Stimulated activated CD4-positive, alpha-beta T cell treated with anti-CD3 and anti-CD28 coated beads, Interleukin-4, amount 100 ng/mL, for 1 hour (primary cell): ENCODE results near the gene PCSK9.
"Not testable (repeated sequence)": the region's sequence is repeated elsewhere in the genome, so short reads cannot be mapped to it uniquely, and the experiment has no call there.

Experiments used
- DNase-seq: peaks from one replicate; pipeline ENCODE4 v3.0.0-alpha.2; 2020

PCSK9 gene

DNA sequence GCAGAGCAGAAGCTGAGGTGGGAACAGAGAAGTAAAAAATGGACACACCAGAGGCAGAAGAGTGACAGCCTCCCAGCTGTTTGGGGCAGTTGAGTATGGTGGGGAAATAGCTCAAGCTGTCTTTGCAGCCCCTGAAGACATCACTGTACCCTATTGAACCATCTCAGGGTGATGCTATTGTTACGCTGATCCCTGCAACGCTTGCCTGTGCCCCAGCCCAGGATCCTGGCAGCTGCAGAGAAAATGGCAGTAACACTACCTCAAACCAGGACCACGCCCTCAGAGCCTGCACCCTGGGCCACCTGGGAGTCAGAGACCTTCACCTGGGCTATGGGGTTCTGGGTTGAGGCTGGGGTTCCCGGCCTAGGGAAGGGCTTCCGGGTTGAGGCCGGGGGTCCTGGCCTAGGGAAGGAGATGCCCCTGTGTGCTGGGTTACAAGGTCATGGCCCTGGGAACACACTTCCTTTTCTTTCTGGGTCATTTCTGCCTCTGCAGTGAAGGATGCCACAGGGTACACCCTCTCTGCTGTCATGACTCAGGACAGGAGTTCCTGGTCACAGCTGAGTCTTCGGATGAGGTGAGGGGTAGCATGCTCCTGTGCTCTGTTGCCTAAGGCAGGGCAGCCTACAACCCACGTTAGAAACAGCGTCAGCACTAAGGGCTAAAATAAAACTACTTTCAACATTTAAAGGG lies 29.0 kb upstream of the PCSK9 start:
- no peak for DNase-seq

DNA sequence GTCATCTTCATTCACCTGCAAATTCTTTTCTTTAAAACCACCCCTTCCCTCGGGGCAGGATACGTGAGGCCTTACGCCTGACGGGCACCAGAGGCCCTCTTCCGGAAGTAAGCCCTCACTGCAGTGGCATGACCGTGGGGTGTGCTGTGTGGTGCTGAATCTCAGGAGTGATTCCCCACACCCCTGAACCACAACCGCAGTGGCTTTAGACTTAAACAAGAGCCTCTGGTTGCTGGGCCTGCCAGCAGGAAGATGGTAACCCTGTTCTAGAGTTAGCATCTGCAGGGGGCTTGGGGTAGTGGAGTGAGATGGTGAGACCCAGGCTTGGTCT lies 28.5 kb upstream of the PCSK9 start:
- no peak for DNase-seq

DNA sequence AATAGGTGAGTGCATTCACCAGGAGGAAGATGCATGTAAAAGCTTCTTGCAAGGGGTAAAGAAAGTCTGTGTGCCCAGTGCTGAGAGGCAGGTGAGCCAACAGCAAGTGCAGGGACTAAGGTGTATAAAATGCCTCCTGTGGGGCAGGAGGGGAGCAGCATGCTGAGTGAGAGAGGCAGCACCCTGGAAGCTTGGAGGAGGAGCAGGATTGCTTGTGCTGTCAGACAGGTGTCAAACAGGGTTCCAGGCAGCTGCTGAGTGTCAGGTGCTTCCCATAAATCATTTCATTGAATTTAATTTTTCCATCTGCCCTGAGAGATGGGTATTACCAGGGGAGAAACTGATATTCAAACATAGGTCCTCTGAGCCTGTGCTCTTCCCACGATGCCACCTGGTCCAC lies 26.7 kb upstream of the PCSK9 start:
- no peak for DNase-seq

DNA sequence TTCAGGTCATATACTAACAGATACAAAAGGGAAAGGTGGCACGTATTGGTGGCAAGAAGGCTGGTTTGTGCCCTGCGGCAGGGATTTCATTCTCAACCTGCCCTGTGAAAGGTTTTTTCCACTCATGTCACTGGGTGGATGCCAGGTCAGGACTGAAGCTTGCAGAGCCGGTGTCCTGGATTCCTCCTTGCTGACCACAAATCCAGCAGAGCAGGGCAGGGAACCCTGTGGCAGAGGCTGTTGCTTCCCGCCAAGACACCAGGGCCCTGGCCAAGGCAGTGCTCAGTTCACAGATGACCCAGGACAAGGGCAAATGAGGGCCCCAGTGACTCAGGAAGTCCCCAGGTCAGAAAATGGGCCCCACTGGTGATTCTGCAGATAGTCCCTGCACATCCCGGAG lies 24.2 kb upstream of the PCSK9 start:
- DNase-seq, result no peak

DNA sequence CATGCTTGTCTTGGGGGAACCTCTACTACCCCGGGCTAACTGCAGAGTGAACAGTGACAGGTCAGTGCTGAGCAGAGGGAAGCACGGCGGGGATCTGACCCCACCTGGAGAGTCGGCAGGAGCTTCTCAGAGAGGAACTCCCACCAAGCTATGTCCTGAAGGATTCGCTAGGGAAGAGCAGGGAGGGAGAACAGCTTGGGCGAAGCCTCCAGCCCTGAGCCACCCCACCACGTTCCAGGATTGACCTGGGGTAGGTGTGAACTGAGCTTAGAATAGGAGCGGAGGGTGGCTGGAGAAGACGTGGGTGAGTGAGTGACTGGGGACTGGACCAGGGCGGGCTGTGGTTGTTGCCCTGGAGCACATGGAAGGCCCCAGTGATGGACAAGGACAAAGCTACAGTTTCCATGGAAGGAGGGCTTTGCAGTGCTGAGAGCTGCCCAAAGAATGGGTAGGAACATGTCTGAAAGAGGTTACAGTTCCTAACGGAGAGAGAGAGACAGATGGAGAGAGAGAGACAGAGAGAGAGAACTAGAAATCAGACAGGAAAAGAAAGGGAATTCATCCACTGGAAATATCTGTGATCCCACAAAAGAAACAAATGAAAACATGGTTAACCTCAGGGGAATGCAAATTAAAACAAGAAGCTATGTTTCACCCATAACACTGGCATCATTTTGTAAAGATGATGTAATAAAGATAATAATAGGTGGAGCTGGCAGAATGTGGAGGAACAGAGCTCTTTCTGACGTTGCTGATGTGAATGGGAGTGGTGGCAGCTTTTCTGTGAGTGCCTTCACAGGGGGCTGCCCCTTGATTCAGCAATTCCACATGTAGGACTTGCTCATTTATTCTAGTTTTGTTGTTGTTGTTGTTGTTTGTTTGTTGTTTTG lies 23.4 kb upstream of the PCSK9 start:
- no peak for DNase-seq

DNA sequence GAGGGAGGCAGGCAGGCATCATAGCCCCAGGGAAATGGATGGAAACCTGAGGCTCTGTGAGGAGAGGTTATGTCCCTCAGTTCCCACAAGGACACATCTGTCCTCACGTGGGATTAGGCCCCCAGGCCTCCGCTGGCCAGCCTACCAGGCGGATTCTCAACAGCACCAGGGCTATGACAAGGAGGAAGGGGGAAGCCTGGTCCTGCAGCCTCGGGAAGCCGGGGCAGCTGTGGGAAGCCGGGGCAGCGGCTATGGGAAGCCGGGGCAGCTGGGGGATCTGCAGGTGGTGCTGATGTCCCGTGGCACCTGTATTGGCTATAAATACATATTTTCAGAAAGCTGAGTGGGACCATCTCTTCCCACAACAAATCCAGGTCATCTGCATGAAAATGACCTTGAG lies 21.0 kb upstream of the PCSK9 start:
- no peak for DNase-seq

DNA sequence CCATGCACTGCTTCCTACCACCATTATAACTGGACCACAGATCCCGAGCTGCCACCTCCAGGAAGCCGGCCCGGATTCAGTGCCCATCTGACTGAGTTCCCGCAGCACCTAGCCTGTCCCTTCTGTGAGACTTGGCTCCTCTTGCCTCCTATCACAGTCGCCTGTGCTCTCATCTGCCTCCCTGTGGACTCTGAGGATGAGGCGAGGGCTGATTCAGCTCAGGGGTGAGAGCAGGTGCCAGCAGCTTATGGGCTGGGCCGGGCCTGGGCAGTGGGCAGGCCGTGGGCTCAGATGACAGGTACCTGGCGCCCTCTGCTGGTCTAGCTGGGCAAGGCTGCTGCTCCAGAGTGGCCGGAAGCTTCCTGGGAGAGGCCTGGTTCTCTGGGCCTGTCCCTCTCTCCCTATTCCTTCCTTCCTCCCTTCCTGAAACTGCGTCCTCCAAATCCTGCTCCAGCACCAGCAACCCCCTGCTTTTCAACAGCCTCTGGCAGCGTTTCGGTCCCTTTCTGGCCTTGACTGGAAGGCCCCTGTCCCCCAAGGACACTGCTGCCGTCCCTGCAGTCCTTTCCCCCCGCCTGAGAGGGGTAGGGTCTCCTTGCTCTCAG lies 17.3 kb upstream of the PCSK9 start:
- DNase-seq, result peak; percentile 64

DNA sequence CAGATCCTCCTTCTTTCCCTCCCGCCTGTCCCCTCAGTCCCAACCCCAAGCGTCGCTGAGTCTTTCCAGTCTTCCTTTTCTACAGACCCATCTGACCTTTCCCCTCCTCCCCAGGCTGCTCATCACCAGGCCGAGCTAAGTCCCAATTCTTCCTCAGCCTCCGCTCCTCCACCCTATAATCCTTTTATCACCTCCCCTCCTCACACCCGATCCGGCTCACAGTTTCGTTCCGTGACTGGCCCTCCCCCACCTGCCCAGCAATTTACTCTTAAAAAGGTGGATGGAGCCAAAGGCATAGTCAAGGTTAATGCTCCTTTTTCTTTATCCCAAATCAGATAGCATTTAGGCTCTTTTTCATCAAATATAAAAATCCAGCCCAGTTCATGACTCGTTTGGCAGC lies 15.2 kb upstream of the PCSK9 start:
- not testable (repeated sequence) for DNase-seq

DNA sequence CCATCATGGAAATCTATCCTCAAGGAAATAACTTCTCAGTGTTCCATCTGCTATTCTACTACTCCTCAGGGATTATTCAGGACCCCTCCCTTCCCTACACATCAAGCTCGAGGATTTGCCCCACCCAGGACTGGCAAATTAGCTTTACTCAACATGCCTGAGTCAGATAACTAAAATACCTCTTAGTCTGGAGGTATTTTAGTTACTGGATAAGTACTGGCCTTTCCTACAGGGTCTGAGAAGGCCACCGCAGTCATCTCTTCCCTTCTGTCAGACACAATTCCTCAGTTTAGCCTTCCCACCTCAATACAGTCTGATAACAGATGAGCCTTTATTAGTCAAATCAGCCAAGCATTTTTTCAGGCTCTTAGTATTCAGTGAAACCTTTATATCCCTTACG lies 12.7 kb upstream of the PCSK9 start:
- not testable (repeated sequence) for DNase-seq

DNA sequence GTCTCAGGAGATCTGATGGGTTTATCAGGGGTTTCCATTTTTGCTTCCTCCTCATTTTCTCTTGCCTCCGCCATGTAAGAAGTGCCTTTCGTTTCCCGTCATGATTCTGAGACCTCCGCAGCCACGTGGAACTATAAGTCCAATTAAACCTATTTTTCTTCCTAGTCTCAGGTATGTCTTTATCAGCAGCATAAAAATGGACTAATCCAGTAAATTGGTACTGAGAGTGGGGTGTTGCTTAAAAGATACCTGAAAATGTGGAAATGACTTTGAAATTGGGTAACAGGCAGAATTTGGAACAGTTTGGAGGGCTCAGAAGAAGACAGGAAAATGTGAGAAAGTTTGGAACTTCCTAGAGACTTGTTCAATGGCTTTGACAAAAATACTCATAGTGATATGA lies 8.2 kb upstream of the PCSK9 start:
- not testable (repeated sequence) for DNase-seq

DNA sequence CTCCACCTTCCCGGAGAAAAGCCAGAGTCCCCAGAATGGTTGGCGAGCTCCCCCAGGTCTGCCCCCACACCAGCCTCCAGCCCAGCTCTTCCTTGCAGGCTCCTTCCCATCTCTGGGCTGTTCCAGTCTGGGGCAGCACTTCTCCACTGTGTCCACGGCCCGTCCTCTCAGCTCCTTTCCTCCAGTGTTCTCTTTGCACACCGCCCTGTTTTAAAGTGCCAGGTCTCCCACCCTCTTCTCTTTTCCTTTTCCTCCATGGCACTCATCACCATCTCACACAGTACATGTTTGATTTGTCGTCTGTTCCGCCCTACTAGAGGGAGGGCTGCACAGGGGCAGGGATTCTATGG lies 6.1 kb upstream of the PCSK9 start:
- no peak for DNase-seq

DNA sequence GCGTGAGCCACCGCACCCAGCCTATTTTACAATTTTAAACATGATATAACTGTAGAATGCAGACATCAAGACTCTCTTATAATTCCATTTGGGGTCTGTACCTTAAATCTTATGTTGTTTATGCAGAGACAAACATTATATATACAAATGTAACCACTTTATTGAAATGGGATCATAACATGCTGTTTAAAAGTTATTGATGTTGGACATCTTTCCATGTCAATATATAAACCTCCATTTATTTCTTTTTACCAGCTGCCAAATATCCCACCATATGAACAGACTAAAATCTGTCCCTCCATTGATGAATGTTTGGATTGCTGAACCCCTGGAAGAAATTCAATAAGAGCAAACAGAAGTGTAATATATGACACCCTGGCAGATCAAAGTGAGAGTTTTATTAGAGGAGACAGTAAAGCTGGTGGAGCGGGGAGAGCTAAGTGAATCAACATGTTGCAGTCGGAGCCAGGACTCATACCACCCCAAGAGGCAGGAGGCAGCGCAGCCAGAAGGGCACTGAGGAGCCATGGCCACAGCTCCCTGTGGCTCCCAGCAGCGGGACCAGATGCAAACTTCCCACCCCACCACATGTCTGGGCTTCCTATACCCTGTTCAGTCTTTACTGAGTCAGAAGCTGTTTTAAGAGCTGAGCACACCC lies 4.7 kb upstream of the PCSK9 start:
- DNase-seq, result no peak

DNA sequence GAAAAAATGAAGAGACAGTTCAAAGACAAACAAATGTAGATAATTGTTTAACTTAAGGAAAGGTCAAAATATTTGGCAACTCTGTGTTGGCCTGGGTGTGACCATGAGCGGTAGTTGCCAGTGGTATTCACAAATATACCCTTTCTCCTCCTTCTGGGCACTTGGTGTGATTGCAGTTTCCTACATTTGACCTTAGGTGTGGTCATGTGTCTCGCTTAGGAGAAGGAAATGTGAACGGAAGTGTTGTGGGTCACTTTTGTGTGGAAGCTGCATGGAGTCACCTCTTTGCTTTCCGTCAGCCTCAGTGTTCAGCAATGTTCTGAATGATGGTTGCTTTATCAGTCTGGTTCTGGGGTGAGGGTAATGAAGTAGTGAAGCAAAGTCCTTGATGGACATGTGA lies 3.4 kb upstream of the PCSK9 start:
- DNase-seq, result no peak

DNA sequence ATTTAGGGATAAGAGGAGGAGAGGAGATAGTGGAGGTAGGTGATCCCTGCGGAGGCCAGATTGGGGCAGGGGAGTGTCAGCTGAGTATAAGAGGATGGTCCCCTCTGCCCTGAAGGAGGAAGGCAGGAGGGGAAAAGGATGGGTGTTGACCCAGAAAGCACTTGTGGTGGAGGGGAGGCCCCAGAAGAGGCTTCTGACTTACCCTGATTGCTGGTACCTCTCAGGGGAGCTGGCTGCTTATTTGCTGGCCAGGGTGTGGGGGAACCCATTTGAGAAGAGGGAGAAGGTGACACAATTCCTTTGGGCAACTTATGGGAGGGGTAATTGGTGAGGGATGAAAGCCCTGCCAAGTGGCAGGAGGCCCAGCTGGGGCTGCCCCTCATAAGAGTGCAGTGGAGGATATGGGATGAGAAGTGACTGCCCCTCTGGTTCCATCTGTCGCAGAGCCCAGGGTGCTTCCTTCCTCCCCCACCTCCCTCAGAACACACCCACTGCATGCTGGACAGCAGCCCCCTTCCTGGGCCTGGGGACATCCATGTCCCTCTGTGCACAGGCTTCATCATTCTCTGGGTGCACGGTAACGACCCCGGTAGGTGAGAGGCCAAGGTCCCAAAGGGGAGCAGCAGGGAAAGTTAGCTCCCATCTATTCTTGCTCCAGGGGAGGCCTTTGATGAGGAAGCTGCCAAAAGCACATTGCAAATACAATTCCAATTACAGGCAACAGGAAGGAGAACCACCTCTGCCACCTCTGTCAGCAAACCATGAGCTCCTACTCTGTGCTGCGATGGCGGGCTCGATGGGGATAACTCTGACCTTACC lies 1.4 kb upstream of the PCSK9 start:
- no peak for DNase-seq

DNA sequence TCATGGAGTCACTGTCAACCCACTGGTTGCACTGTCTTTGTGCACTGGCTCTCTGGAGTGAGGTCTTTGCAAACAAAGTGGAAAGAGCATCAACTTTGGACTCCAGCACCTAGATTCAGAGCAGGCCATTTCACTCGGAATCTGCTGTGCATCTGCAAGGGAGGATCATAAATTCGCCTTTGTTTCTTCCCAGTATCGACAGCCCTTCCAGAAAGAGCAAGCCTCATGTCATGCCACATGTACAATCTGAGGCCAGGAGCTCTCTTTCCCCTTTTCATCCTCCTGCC lies 853 bp upstream of the PCSK9 start:
- DNase-seq, result no peak

DNA sequence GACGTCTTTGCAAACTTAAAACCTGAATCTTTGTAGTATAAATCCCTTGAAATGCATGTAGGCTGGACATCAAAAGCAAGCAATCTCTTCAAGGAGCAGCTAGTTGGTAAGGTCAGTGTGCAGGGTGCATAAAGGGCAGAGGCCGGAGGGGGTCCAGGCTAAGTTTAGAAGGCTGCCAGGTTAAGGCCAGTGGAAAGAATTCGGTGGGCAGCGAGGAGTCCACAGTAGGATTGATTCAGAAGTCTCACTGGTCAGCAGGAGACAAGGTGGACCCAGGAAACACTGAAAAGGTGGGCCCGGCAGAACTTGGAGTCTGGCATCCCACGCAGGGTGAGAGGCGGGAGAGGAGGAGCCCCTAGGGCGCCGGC lies 390 bp upstream of the PCSK9 start:
- no peak for DNase-seq

DNA sequence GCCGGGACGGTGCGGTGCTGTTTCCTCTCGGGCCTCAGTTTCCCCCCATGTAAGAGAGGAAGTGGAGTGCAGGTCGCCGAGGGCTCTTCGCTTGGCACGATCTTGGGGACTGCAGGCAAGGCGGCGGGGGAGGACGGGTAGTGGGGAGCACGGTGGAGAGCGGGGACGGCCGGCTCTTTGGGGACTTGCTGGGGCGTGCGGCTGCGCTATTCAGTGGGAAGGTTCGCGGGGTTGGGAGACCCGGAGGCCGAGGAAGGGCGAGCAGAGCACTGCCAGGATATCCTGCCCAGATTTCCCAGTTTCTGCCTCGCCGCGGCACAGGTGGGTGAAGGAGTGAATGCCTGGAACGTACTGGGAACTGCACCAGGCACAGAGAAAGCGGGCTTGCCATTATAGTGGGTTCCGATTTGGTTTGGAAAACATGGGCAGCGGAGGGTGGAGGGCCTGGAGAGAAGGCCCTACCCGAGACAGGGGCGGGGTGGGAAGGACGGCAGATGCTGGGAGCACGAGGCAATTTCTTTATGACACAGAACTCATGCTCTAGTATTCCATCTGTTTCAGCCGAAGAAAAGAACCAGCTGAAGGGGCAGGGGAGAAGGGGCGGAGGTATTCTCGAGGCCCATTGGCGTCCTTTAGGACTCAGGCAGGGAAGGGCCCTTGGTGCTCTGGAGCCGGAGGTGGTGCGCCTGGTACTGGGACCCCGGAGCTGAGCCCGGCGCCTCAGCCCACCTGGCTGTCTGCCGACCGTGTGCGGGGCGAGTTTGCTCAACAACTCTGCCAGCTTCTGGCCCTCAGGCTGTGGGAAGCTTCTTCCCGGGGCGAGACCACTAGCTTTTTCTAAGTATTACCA lies 960 bp downstream of the PCSK9 start:
- DNase-seq, result no peak

DNA sequence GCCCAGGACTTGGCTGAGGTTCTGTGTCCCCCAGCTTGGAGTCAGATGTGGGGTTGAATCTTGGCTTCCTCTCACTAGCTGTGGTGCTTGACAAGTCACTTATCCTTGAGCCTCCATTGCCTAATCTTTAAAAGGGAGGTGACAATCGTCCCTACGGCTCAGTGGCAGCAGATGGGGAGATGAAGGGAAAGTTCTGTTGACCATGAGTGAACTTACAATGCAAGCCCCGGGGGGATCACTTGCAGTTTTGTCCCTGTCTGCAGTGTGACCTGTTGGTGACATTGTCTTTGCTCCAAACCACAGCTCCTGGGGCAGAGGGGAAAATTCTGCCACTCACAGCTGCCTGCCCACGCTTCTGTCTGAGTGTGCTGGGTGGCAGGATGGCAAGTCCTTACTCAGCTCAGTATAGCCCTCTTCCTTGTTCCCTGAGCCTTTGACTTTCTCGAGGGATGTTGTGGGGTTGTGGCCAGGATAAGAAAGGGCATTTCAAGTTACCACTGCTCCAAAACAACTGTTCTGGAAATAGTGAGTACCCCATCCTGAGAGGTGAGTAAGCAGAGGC lies 1.7 kb downstream of the PCSK9 start:
- DNase-seq, result no peak

DNA sequence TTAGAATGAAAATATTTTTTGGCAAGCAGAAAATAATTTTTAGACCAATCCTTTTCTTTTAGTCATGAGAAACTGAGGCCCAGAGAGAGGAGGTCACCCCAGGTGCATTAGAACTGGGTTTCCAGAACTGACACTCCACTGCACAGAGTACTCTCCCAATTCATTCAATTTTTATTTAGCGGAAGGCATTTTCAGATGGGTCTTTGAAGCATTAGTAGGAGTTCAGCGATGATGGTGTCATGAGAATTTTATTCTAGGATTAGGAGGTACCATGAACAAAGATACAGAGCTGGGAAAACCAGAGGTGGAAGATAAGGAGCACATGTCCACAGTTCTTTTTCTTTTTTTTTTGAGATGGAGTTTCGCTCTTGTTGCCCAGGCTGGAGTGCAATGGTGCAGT lies 2.3 kb downstream of the PCSK9 start:
- no peak for DNase-seq

DNA sequence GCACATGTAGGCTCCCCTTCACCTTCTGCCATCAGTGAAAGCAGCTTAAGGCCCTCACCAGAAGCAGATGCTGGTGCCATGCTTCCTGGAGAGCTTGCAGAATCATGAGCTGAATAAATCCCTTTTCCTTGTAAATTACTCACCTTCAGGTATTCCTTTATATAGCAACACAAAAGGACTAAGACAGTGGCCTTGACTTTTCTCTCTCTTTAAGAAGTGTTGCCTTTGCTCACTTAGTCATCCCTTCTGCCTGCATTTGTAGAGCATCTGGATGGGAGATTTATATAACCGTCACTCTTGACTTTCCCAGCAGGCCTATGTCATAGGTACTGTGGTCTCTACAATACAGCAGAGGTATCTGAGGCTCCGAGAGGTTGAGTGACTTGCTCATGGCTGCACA lies 3.7 kb downstream of the PCSK9 start:
- no peak for DNase-seq

DNA sequence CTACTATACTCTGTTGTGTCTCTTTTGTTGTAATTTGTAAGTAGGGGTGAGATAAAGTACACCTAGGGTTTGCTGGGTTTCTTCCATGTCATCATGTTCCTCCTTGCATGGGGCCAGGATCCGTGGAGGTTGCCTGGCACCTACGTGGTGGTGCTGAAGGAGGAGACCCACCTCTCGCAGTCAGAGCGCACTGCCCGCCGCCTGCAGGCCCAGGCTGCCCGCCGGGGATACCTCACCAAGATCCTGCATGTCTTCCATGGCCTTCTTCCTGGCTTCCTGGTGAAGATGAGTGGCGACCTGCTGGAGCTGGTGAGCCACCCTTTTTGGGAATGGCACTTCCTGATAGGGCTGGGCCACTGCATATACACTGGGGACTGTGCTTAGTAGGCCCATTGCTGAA lies 4.4 kb downstream of the PCSK9 start:
- no peak for DNase-seq
